ENCODE data around the gene FAM236C. TPM values are rescaled to one million over a fixed set of nuclear protein-coding genes. Genes with fewer than 3 reads are reported as not detected.

The FAM236C gene
- total RNA-seq, 6 experiments from 2014 or later = not detected

Other genes with a start within 250 kb of the FAM236C start
- gene PHKA1, start 198.3 kb upstream of the FAM236C start, total RNA-seq (2021; fragmentation: NEBNext Ultra II Directional; extraction: Animal tissue kit (Norgen Biotek cat#: 25700)) = under 1 TPM in 2 of 6 experiments, not detected in 4; 0.09 to 0.12 TPM
- gene DMRTC1B, start 135.7 kb upstream of the FAM236C start, total RNA-seq (2021; fragmentation: NEBNext Ultra II Directional; extraction: Animal tissue kit (Norgen Biotek cat#: 25700)) = not detected
- not detected for gene FAM236B, start 130.0 kb upstream of the FAM236C start, total RNA-seq (2021; fragmentation: NEBNext Ultra II Directional; extraction: Animal tissue kit (Norgen Biotek cat#: 25700))
- not detected for gene FAM236D, start 104.4 kb upstream of the FAM236C start, total RNA-seq (2021; fragmentation: NEBNext Ultra II Directional; extraction: Animal tissue kit (Norgen Biotek cat#: 25700))
- gene FAM236A, start 25.6 kb downstream of the FAM236C start, total RNA-seq (2021; fragmentation: NEBNext Ultra II Directional; extraction: Animal tissue kit (Norgen Biotek cat#: 25700)) = not detected
- gene DMRTC1, start 31.2 kb downstream of the FAM236C start, total RNA-seq (2021; fragmentation: NEBNext Ultra II Directional; extraction: Animal tissue kit (Norgen Biotek cat#: 25700)) = not detected
- not detected for gene PABPC1L2B, start 90.3 kb downstream of the FAM236C start, total RNA-seq (2021; fragmentation: NEBNext Ultra II Directional; extraction: Animal tissue kit (Norgen Biotek cat#: 25700))
- gene PABPC1L2A, start 166.9 kb downstream of the FAM236C start, total RNA-seq (2021; fragmentation: NEBNext Ultra II Directional; extraction: Animal tissue kit (Norgen Biotek cat#: 25700)) = not detected

Data from HFFc6 (cell line).